GM19395 (cell line): ENCODE results near the gene NRSN1.
"Not testable (repeated sequence)": the region's sequence is repeated elsewhere in the genome, so short reads cannot be mapped to it uniquely, and the experiment has no call there.

Experiments
- ATAC-seq: cut with Tn5 transposase; IDR thresholded peaks from one replicate; pipeline ENCODE4 v1.9.1; 2021; ENCODE audit warnings: mild to moderate bottlenecking, moderate library complexity; ENCODE audit not compliant: unreplicated experiment

Gene NRSN1

DNA sequence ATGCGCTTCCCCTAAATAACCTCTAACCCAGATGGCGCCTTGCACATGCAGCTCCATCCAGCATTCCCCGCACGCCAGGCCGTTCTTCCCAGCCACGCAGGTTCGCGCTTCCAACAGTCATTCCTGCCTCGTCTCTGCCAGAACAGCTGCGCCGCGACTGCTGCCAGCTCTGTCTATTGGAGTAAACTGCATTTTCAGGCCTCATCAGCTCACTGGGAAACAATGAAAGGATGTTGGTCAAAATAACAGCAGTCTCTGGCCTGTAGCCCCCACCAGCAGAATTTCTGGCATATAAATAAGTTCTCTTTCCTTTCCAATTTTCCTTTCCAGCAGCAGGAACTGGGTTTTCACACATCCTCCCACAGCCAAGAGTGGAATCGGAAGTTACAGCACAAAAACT is 14.6 kb downstream of the NRSN1 start:
- no peak for ATAC-seq

DNA sequence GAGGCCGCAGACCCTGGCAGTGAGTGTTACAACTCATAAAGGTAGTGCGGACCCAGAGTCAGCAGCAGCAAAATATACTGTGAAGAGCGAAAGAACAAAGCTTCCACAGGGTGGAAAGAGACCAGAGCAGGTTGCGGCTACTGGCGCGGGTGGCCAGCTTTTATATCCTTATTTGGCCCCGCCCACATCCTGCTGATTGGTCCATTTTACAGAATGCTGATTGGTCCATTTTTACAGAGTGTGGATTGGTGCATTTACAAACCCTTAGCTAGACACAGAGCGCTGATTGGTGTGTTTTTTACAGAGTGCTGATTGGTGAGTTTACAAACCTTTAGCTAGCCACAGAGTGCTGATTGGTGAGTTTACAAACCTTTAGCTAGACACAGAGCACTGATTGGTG is 16.7 kb downstream of the NRSN1 start:
- not testable (repeated sequence) for ATAC-seq

DNA sequence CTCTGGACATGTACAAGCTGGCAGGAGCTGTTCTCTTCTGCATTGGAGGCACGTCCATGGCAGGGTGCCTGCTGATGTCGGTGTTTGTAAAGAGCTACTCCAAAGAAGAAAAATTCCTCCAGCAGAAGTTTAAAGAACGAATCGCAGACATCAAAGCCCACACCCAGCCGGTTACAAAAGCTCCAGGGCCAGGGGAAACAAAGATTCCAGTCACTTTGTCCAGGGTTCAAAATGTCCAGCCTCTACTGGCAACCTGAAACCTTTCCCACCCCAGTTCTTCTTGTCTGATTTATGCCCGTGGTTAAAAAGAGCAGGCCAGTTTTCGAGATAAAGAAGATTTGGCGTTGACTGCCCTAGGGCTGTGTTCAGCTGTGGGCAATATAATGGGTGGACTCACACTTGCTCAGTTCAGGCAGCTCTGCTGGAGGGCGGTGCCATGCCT is 19.7 kb downstream of the NRSN1 start:
- no peak for ATAC-seq

DNA sequence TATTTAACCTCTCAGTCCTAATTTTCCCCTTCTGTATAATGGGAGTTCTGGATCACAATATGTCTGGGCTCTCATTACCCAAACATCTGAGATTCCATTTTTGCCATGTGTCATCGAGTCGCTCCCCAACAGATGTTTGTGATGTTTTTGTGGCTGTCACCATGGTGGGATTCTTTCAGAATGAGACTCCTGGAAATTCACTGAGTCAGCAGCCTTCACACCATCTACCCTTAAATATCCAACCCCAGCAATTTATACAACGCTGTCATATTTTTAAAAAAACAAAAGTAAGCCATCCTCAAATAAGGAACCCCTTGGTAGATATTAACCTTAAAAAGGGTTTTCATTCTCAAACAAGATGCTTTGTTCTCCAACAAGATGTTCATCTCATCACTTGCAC is 20.9 kb downstream of the NRSN1 start:
- no peak for ATAC-seq

DNA sequence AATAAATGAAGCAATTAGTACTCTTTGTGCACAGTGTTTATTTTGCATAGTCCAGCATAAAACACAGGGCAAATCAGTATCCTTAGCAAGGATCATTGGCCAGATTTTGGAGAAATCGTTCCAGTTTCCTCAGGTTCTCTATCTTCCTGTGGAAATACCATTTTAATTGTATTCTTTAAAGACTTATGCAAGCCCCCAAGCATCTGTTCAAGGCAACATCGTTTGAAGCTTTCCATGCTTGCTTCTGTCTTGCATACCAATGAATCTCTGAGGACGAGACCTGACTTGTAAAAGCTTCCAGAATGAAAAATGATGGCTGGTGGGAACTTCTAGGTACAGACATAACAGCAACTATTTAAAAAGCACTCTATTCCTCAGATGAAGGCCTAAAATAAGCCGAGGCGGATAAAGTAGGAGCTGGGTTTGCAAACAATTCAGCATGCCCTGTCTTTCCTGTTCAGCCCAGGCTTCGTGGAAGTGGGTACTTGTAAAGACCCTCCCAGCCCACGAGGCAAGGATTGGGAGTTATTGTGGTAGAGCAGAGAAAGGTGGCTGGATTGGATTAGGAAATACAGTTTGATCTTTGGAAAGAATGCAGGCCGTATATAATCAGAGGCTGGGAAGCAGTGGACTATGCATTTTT is 21.6 kb downstream of the NRSN1 start:
- no peak for ATAC-seq

DNA sequence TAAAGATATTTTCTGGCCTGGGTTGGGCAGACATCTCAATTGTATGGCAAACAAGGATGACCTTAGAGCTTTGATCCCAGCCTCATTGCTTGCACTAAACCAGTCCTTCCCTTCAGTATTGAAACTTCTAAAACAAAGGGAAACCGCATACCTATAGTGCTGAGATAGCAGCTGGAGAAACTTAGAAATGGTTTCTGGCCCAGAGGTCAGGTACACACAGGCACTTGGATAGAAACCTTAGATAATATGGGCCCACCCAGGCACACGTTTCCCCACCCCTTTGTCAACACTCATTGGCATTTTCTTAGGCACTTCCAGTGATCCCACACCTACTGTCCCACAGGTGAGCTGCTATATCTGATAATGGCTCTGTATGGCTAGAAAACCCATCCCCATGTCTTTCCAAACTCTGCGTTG is 22.1 kb downstream of the NRSN1 start:
- ATAC-seq: no peak

DNA sequence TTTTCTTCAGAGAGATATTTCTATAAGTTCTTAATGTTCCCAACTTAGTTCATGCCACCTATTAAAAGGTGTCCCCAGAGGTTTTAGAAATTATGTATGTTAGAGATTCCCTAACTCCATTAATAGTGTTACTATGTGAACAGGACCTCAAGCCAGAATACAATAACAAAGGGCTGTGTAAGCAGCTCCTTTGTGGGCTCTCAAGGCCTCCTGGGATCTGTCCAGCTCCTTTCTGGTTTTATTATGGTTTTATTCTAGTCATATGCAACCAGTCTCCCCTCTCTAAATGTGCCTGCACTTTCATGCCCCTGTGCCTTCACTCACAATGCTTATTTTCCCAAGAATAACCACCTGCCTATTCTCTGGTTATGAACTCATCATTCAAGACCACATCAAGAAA is 22.7 kb downstream of the NRSN1 start:
- ATAC-seq: no peak

DNA sequence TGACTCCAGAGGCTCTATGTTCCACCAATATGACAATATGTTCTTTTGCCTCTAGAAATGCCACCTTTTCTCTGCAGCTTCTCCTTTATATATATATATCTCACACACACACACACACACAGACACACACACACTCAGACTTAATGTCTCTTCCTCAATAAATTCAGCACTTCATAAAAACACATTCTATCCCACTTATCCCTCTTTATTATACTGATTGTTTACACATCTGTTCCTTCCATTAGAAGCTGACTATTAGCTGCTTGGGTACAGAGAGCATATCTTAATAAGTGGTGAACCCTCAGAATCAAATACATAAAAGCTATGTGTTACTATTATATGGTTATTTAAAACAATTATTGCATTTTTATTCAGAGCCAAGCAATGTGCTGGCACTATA is 23.3 kb downstream of the NRSN1 start:
- ATAC-seq: no peak

DNA sequence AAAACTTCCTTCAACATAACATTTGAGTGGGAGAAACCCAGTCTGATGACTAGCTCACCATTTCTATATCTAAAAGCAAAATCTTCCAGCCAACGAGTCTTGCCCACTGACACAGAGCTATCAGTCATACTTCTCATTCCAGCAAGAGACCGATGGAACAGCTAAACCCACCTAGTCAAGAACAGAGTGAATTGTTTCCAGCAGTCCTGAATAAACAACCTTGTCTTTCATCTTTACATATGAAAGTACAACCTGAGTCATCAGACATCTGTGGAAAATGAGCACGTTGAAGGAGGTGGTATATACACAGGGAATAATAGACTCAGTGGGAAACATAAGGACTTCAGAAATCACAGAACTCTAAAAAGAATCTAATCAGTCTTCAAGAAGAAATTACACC is 23.8 kb downstream of the NRSN1 start:
- ATAC-seq: no peak

DNA sequence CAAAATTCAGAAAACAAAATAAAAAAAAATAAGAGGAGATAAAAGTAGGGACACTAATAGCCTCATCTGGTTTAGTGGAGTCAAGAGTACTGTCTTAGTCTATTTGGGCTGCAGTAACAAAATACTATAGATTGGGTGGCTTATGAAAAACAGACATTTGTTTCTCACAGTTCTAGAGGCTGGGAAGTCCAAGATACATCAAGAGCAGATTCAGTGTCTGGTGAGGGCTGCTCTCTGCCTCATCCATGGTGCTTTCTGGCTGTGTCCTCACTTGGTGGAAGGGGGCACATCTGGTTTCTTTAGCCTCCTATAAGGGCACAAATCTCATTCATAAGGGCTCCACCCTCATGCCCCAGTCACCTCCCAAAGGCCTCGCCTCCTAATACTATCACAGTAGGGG is 26.0 kb downstream of the NRSN1 start:
- ATAC-seq: no peak

DNA sequence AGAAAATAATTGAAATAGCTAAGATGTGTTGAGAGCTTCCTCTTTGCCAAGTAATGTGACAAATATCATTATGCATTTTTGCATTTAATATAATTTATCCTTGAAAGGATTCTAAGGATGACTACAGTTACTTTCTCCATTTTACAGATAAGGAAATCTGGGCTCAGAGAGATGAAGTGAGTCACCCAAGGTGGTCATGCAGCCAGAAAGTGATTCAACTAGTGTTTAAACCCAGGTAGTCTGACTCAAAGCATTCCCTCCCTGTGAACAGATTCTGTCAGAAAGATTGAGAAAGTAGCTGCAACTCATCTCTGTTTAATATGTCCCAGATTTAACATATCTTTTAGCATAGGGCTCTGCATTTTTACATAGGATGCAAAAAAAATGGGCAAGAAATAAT is 28.1 kb downstream of the NRSN1 start:
- no peak for ATAC-seq

DNA sequence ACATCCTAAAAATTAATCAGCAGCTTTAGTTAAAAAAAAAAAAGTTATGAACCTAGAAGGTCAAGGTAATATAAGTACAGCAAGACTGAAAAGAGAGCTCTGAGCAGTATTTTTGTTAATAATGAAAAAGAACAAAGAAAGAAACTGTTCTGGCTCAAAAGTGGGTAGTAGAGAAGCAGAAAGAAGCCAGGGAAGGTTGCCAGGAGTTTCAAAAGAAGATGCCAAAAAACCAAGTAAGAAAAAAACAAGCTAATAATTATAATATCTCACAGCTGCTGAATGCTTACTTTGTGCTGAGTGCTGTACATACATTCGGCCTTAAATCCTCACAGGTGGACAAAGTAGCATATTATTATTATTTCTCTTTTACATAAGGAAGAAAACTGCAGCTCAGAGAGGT is 31.9 kb downstream of the NRSN1 start:
- no peak for ATAC-seq

DNA sequence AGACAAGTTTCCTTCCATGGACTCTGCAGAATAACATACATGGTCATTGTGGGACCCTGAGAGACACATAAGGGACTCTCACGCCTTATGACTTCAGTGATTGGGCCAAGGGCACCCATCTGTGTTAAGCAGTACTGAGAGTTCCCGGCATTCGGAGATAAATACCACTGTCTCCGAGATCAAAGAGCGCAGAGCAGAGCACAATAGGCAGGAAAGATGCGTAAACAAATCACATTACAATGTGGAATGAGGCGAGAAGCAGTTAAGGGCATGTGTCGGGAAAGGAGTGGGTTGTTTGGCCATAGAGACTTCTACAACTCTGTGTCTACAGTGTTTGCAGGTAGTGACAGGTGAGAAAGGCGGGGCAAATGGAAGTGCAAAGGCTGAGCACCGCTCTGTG is 57.6 kb downstream of the NRSN1 start:
- ATAC-seq: no peak

DNA sequence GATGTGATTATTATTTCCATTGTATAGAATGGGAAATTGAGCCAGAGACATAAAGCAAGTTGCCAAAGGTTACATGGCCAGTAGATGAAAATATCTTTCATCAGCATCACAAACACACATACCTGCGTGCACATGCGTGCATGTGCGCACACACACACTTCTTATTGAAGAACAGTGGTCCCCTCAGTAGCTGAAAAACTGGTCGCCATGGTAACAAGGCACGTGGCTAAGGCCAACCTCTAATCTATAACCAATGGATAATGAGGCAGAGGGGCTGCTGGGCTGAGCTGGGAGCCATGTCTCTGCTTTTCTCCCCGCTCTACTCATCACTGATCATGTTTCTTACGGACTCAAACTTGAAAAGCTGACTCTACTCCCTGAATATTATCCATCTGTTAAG is 60.3 kb downstream of the NRSN1 start:
- ATAC-seq: no peak

DNA sequence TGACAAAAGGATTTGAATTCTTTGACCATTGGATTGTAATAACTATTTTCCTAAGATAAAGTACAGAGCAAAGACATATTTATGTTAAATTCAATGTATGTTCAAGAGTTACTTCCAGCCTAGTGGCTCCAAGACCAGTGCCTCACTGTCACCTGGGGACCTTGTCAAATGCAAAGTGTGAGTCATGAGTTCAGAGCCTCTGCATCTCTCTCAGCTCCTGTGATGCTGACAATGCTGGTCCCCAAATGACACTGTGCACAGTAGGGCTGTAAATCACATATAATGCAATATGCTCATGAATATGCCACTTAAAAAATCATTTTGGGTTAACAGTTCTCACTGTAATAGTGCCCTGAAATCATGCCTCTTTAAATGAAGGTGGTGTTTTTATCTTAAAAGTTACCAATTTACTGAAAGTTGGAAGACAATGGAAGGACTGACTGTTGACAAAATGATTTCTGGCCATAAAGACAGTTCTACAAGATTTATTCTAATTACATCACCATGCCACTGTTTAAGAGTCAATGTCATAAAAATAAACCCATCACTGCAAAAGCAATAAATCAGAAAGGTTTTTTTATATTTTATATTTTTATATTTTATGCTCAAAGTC is 62.1 kb downstream of the NRSN1 start:
- no peak for ATAC-seq

DNA sequence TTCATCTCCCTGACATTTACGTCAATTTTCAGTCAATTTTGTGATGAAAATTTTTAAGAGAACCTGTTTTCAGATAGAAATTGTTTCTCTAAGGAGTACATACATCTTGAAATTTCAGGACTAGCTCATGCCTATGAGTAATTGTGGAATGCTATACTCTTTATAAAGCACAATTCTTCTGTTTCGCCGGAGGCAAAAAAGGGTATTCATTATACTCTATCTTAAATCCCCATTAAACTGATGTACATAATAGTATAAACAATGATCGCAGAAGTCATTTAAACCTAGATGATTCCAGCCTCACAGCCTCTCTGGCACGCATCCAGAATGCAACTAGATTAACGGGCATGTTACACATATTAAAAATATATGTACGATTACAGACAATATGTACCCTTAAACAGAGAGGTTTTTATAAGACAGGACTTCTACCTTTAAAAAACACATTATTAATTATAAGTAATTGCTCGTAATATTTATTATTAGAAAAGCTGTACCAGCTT is 62.6 kb downstream of the NRSN1 start:
- no peak for ATAC-seq

DNA sequence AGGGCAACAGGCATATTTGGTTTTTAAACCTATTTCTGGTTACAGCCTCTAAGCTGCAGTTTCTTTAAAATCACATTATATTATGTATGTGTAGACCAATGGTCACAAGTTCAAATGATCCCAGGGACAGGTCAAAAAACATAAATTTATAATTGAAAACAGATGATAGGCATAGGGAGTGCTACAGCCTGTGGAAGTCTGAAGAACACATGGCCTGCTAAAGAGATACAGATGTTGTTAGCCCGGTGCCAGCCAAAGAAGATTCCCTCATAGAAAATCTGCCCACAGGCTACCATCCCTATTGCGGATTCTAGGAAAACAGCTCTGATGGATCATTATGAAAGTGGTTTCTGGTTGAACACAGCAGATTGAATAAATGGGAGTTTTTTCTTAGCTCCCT is 65.3 kb downstream of the NRSN1 start:
- no peak for ATAC-seq

DNA sequence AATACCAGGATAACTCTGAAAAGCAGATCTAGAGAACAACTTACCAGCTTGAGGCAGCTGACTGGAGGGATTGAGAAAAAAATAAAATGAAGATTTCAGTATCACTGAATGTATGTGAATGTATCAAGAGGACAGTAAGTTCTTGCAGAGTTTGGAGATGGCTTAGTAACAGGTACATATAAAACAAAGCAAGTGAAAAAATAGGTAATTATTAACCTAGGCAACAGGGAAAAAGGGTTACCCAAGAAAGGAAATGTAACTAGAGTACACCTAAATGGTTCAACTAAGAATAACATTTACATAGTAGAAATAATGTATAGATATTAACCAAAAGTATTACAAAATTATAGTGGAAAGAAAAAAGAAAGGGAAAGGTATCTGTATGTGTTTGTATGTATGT is 67.3 kb downstream of the NRSN1 start:
- ATAC-seq: no peak

DNA sequence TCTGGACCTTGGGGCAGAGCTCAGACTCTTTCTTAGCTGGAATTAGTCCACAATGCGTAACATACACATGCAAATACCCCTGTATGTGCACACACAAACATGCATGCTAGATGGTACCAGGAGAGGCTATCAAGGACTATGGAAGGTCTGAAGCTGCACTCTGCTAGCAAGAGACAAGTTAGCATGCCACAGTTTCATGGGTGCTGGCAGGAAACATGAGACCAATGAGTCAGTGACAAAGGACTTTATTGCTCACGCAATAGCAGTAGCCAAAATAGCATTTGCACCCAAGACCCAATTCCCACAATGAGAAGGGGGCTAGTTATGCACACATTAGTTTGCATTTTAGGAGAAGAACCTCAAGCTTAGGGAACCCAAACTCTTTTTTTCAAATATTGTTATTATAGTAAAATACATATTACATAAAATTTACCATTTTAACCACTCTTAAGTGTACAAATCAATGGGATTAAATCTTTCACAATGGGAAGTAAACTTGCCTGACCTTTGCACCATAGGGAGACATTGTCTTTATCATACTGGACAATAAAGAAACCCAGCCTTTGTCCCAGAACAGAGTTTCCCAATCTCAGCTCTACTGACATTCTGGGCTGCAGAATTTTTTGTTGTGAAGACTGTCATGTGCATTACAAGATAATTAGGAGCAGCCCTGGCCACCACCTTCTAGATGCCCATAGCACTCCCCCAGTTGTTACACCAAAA is 69.1 kb downstream of the NRSN1 start:
- no peak for ATAC-seq

DNA sequence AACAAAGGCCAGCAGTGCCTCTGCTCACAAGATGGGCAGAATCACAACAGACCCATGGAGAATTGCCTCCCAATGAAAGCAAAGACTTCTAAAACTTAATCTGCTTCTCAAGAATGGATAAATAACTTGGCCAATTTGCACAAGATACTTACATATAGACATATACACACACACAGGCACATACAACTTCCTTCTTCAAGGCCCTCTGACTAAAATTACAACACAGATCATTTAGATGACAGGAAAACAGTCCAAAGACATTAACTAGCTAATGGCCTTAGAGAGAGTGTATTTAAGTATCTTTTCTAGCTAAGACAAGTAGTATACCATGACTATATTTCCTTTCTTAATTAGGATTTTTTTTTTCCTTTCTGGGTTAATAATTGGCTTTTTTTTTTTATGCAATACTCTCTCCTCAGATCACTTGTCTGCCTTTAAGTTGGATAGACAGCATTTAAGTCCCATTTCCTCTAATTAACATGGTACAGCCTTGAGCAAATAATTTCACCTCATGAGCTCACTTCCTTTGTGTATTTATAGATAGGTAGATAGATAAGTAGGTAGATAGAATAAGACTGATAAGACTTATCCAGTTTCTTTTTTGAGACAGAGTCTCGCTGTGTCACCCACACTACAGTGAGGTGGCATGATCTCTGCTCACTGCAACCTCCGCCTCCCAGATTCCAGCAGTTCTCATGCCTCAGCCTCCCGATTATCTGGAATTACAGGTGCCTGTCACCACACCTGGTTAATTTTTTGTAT is 70.0 kb downstream of the NRSN1 start:
- no peak for ATAC-seq
